Cardiac septum (tissue), 1 donor: ENCODE results near the gene MAD1L1. TPM values are rescaled to one million over a fixed set of nuclear protein-coding genes. Genes with fewer than 3 reads are reported as not detected.

Experiments used
- DNase-seq: peaks from one replicate; pipeline ENCODE4 v3.0.0-alpha.2; 2020; ENCODE audit warnings: low spot score
- intact Hi-C: fragments of 100-400 bp; cut with DNase I; formaldehyde crosslinking; loops from one replicate; pipeline ENCODE4 v1.14.0; 2022
- total RNA-seq: library from RNA; stranded (reverse); fragmentation: NEBNext Ultra II Directional; extraction: Animal tissue kit (Norgen Biotek cat#: 25700); gene quantifications from one replicate; pipeline ENCODE4 v1.2.1, GENCODE V29; 2021
- donor health status: DM: no; HTN: no; CAD: no.

MAD1L1 gene
- total RNA-seq, 1 donor from 2014 or later: 13.5 TPM

- intact Hi-C loops: no loop called here
These were observed 304.7 kb downstream of the MAD1L1 start for GRCh38 chr7:1927937-1928644.

GRCh38 chr7:1926908-1927306 lies 305.8 kb downstream of the MAD1L1 start:
- intact Hi-C loops: no loop called here
- no peak for DNase-seq

More at GRCh38 chr7:1927937-1928644, 304.7 kb downstream of the MAD1L1 start:
- no peak for DNase-seq

- intact Hi-C loops: no loop called here
- no peak for DNase-seq
These were observed 306.5 kb downstream of the MAD1L1 start for GRCh38 chr7:1925973-1926907.

GRCh38 chr7:1925349-1925748 lies 307.4 kb downstream of the MAD1L1 start:
- intact Hi-C loops: no loop called here
- no peak for DNase-seq

- intact Hi-C loops: no loop called here
- DNase-seq: no peak
These were observed 308.4 kb downstream of the MAD1L1 start for GRCh38 chr7:1924258-1924817.

GRCh38 chr7:1923409-1924257 lies 309.1 kb downstream of the MAD1L1 start:
- DNase-seq: no peak
- intact Hi-C loops: no loop called here

GRCh38 chr7:1922870-1923236 lies 309.9 kb downstream of the MAD1L1 start:
- no peak for DNase-seq
- intact Hi-C loops: no loop called here

- intact Hi-C loops: no loop called here
- DNase-seq: no peak
These were observed 310.5 kb downstream of the MAD1L1 start for GRCh38 chr7:1922071-1922869.

- intact Hi-C loops: no loop called here
These were observed 311.9 kb downstream of the MAD1L1 start for GRCh38 chr7:1920881-1921280.

GRCh38 chr7:1920266-1920681 lies 312.5 kb downstream of the MAD1L1 start:
- no peak for DNase-seq
- intact Hi-C loops: no loop called here

More at GRCh38 chr7:1920881-1921280, 311.9 kb downstream of the MAD1L1 start:
- no peak for DNase-seq

- DNase-seq: no peak
- intact Hi-C loops: no loop called here
These were observed 313.0 kb downstream of the MAD1L1 start for GRCh38 chr7:1919539-1920265.

- no peak for DNase-seq
- intact Hi-C loops: no loop called here
These were observed 313.7 kb downstream of the MAD1L1 start for GRCh38 chr7:1918881-1919525.

GRCh38 chr7:1918063-1918645 lies 314.6 kb downstream of the MAD1L1 start:
- DNase-seq: no peak
- intact Hi-C loops: no loop called here

- no peak for DNase-seq
- intact Hi-C loops: no loop called here
These were observed 315.3 kb downstream of the MAD1L1 start for GRCh38 chr7:1917221-1918062.

GRCh38 chr7:1916601-1916970 lies 316.2 kb downstream of the MAD1L1 start:
- intact Hi-C loops: no loop called here
- no peak for DNase-seq

- intact Hi-C loops: no loop called here
- DNase-seq: no peak
These were observed 316.7 kb downstream of the MAD1L1 start for GRCh38 chr7:1915956-1916600.
